ENCODE measurements around the gene JMJD8.

JMJD8 gene

DNA sequence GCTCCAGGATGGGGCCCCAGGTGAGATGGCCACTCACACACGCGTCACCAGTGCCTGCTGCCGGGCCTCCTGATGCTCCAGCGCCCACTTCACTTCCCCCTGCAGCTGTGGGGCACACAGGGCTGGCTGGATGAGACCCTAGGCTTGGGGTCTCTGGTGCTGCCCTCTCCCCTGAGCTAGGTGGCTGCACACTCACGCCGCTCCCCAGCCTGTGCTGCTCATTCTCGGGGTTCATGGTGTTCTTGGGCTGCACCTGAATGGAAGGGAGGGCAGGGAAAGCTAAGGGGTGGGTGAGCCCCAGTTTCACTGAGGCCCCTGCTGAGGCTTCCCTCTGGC lies 40.9 kb upstream of the JMJD8 start:
- peak overlapping the region; percentile 90 for H3K27ac ChIP-seq
- TF ChIP-seq, protein P1, sequence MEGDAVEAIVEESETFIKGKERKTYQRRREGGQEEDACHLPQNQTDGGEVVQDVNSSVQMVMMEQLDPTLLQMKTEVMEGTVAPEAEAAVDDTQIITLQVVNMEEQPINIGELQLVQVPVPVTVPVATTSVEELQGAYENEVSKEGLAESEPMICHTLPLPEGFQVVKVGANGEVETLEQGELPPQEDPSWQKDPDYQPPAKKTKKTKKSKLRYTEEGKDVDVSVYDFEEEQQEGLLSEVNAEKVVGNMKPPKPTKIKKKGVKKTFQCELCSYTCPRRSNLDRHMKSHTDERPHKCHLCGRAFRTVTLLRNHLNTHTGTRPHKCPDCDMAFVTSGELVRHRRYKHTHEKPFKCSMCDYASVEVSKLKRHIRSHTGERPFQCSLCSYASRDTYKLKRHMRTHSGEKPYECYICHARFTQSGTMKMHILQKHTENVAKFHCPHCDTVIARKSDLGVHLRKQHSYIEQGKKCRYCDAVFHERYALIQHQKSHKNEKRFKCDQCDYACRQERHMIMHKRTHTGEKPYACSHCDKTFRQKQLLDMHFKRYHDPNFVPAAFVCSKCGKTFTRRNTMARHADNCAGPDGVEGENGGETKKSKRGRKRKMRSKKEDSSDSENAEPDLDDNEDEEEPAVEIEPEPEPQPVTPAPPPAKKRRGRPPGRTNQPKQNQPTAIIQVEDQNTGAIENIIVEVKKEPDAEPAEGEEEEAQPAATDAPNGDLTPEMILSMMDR (conservative IDR thresholded peaks at IDR 0.05): no peak

DNA sequence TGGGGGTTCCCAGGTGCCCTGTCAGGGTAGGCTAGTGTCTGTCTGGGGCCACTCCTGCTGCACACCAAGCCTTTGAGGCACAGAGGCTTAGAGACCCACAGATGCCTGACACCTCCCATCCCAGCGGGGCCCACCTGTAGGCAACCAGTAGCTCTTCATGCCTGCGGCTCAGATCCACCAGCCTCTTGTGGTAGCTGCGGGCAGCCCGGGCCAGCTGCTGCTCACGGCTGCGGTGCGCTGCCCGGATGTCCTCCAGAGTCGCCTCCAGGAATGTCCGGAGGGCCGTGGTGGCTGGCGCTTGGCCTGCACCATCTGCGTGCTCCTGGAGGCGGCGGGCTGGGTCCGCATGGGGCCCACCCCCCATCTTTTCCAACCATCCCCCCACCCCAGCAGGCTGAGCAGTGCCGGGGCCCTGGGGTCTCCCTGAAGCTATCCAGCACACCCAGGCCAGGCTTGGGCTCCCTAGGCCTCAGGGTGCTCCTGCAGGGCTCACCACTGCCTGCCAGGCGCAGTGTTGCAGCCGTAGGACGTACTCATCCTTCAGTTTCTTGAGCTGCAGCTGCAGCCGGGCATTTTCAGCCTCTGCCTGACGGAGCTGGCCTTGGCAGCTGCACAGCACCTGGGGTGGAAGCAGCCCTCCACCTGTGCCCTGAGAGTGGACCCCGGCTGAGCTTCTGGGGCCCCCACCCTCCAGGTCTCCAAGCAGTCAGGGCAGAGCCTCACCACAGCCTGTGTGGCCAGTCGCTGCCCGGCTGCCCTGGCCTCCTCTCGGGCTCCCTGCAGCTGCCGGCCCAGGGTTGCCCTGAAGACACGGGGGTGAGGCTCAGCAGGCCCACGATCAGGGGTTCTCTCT lies 40.3 kb upstream of the JMJD8 start:
- TF ChIP-seq, protein P1 (conservative IDR thresholded peaks at IDR 0.05): no peak
- peak overlapping the region; percentile 90; the same call in 1 of the 2 replicates for H3K27ac ChIP-seq

GRCh38 chr16:723695-724094 lies 39.6 kb upstream of the JMJD8 start:
- TF ChIP-seq, protein P1 (conservative IDR thresholded peaks at IDR 0.05): no peak
- H3K27ac ChIP-seq: no peak overlapping the region

- TF ChIP-seq, protein P1 (conservative IDR thresholded peaks at IDR 0.05): no peak
- H3K27ac ChIP-seq: no peak overlapping the region
Measured at GRCh38 chr16:722835-723633, 38.9 kb upstream of the JMJD8 start.

GRCh38 chr16:721765-722540 lies 37.8 kb upstream of the JMJD8 start:
- TF ChIP-seq, protein P1 (conservative IDR thresholded peaks at IDR 0.05): no peak
- peak overlapping the region; percentile 93 for H3K27ac ChIP-seq

- TF ChIP-seq, protein P1 (conservative IDR thresholded peaks at IDR 0.05): 0 out of 2 replicates have a peak, but pooled peaks have one; percentile 9
- H3K27ac ChIP-seq: peak within 1 kb of the TSS; percentile 93
Measured at GRCh38 chr16:720990-721764, 37.0 kb upstream of the JMJD8 start, which contains the start of gene ANTKMT. TSS of gene ANTKMT (plus strand) at chr16:721146. CDS start at chr16:721275, 129 bp downstream.

Data from VCaP (cell line).